NCI-H82 (cell line): ENCODE results near the gene PPM1J.

Experiments
- DNase-seq: peaks from one replicate; lab custom pipeline; 2025; lab: John Stamatoyannopoulos, UW

Gene PPM1J

DNA sequence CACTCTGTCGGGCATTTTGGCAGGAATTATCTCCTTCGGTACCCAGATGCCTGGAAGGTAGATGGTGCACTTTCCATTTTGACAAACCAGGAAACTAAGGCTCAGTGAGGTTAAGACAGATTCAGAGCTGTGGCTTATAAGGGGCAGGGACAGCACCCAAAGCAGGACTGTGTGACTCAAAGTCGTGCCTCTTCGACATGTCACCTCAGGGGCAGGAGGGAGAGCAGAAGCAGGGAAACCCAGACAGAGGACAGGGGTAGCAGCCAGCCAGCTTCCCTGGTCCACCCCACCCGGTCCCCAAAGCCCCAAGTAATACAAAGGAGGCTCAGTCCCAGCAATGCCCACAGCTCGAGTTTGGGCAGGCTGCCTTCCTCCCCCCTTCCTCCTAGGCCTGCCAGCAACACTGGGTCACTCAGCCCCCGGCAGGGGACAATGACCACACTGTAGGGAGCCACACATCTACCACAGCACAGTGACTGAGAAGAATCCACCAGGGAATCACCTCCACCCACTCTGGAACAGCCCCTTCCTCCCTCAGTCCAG lies 10.7 kb downstream of the PPM1J start:
- DNase-seq, result no peak

- DNase-seq, result no peak
Observed at GRCh38 chr1:112703706-112704105, 11.4 kb downstream of the PPM1J start.

DNA sequence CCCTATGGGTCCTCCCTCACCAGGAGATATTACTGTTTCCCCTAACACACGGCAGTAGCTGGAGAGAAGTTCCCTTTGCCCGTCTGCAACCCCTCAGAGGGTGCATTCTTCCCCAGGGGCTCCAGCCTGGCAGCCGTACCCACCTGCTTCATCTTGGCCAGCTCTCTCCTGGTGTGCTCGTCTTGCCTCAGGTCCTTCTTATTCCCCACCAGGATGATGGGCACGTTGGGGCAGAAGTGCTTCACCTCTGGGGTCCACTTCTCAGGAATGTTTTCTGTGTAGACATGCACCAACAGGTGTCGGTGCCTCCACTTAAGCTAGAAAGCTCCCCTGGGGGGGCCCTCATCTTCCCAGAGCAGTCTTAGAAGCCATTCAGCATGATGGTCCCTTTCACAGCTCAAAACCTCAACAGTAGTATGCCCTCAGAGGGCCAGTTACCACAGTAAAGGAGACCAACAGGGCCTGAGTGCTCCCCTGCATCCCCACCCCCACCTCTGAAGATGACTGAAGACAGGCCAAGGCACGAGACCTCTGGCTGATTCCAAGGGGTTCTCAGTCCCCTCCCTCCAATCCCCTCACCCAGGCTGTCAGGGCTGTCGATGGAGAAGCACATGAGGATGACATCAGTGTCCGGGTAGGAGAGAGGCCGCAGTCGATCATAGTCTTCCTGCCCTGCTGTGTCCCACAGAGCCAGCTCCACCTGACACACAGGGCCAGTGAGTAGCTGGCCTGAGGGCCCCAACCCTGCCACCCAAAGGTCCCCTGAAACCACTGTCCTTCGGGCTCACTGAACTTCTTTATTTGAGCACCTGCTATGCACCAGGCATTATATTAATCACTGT lies 12.5 kb downstream of the PPM1J start:
- no peak for DNase-seq

- DNase-seq, result no peak
Observed at GRCh38 chr1:112702067-112702395, 13.1 kb downstream of the PPM1J start.

DNA sequence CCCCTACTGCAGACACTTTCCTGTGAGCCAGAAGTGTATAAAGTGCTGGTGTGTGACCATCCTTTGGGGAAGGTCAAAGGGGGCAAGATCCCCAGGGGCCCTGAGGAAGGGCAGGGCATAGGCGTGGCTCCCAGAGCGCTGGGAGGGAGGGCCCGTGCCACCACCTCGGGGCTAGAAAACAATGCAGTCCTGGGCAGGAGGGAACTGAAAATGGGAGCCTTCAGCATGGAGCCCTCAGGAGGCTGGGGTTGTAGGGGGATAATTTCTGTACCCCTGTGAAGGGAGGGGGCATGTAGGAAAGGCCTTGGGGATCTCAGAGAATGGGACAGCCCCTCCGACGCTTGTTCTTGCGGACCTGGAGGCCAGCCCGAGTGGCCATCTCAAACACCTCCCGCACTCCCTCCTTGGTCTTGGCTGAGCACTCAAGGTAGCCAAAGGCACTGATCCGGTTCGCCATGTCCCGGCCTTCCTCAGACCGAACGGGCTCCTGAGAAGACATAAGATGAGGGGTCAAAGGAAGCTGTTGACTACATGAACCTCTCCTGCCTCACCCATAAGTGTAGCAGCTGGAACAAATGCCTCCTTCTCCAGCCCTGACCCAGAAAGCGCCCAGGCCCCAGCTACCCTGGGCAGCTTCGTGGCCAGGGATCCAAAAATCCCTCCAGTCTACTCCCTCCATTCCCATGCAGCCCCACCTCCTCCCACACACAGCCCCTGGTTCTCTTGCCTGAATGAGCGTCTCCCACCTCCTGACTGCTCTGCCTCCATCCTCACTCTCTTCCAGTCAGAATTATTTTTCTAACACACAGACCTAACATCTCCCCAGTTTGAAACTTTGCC lies 13.7 kb downstream of the PPM1J start:
- no peak for DNase-seq

DNA sequence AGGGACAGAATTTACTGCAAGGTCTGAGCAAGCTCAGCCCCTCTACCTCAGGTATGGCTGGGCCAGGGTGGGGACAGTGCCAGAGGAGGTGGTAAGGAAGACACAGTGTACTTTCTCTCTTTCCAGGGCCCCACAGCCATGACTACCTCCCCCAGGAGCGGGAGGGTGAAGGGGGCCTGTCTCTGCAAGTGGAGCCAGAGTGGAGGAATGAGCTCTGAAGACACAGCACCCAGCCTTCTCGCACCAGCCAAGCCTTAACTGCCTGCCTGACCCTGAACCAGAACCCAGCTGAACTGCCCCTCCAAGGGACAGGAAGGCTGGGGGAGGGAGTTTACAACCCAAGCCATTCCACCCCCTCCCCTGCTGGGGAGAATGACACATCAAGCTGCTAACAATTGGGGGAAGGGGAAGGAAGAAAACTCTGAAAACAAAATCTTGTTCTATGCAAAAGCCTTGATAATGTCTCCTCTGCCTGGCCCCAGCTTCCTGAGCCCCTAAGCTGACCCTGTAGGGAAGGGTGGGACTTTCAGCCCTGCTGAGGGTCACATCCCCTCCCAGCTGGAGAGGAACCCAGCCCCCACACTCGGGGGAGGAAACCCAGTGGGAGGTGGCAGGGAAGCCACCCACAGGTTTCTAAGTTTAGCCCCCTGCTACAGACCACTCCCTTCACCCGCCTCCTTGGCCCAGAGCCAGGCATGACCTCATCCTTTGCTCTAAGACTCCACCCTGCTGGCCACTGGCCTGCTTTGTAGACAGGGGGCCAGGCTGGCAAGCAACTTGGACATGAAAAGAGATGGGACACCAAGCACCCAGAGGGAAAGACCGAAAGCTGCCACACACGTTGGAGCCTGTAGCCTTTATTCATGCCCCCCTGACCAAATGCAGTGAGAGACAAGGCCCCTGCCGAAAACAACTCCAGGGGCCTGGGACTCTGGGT lies 14.6 kb downstream of the PPM1J start:
- DNase-seq, result peak; percentile 94

DNA sequence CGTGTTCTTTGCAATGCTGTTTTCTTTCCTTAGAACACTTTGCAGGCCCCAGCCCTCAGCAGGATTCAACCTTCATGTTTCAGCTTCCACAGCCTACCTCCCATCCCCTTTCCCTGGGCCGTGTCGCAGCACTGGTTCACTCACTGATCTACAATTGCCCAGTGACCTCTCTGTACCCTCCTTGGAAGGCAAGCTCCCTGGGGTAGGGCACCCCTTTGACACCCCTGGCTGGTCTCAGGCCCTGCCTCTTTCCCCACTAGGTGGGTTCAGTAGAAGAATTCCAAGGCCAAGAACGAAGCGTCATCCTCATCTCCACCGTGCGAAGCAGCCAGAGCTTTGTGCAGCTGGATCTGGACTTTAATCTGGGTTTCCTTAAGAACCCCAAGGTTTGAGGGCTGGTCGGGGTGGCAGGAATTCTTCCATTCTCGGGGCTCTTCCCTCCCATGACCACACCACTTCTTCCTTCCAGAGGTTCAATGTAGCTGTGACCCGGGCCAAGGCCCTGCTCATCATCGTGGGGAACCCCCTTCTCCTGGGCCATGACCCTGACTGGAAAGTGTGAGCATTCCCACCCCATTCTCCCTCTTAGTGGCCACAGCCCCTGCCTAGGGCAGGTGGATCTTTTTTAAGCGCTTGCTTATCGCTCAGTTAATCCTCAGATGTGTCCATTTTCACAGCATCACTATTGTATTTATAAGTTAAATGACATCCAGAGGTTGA lies 15.5 kb downstream of the PPM1J start:
- no peak for DNase-seq

DNA sequence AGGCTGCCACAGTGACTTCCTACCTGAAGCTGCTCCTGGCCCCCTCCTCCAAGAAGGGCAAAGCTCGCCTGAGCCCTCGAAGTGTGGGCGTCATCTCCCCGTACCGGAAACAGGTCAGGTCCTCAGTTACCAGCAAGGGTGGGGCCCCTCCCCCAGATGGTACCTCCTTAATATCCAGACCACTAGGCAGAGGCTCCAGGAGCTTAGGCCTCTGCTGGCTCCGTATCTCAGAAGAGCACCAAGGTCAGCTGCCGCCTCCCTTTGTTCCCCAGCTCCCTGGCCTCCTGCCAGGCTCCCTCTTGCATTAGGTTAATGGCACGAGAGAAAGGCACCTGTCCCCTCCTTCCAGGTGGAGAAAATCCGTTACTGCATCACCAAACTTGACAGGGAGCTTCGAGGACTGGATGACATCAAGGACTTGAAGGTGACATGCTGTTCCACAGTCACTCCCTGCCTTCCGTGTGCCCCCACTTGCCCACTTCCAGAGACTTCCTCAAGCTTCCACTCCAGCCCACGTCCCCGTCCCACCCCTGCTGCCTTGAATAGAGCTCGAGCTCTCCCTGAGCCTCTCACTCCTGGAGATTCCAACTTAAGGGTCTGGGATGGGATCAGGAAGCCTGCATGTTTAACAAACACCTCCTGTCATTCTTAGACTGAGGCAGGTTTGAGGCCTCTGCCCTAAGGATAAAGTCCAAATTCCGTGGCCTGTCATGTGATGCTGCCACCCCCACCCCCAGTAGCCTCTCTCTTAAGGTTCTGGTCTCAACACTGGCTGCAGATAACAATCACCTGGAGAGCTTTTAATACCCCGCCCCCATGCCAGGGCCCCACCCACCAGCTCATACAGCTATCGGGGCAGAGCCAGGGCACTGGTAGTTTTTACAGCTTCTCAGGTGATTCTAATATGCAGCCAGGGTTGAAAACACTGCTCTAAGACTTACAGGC lies 16.5 kb downstream of the PPM1J start:
- DNase-seq, result peak; percentile 46

GRCh38 chr1:112697781-112698201 lies 17.3 kb downstream of the PPM1J start:
- DNase-seq, result no peak

GRCh38 chr1:112696578-112697314 lies 18.4 kb downstream of the PPM1J start:
- DNase-seq, result no peak

GRCh38 chr1:112695276-112695675 lies 19.9 kb downstream of the PPM1J start:
- no peak for DNase-seq

DNA sequence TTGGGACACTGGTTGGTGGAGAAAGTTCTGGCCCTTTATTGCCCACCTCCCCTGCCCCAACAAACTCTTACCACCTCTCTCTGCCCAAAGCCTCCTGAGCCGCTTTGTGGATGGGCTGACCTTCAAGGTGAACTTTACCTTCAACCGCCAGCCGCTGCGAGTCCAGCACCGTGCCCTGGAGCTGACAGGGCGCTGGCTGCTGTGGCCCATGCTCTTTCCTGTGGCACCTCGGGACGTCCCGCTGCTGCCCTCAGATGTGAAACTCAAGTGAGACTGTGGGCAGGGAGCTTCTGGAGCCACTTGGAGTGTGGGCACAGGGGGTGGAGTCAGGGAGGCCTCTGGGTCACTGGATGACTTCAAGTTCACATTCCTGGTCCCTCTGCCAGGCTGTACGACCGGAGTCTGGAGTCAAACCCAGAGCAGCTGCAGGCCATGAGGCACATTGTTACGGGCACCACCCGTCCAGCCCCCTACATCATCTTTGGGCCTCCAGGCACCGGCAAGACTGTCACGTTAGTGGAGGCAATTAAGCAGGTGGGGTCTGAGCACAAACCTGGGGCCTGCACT lies 20.7 kb downstream of the PPM1J start:
- DNase-seq, result no peak

- no peak for DNase-seq
Observed at GRCh38 chr1:112693821-112694220, 21.3 kb downstream of the PPM1J start.

GRCh38 chr1:112692681-112693080 lies 22.5 kb downstream of the PPM1J start:
- DNase-seq, result no peak

GRCh38 chr1:112689842-112690237 lies 25.3 kb downstream of the PPM1J start:
- DNase-seq, result no peak

- no peak for DNase-seq
Observed at GRCh38 chr1:112689196-112689841, 25.8 kb downstream of the PPM1J start.

GRCh38 chr1:112688781-112689193 lies 26.3 kb downstream of the PPM1J start:
- no peak for DNase-seq

DNA sequence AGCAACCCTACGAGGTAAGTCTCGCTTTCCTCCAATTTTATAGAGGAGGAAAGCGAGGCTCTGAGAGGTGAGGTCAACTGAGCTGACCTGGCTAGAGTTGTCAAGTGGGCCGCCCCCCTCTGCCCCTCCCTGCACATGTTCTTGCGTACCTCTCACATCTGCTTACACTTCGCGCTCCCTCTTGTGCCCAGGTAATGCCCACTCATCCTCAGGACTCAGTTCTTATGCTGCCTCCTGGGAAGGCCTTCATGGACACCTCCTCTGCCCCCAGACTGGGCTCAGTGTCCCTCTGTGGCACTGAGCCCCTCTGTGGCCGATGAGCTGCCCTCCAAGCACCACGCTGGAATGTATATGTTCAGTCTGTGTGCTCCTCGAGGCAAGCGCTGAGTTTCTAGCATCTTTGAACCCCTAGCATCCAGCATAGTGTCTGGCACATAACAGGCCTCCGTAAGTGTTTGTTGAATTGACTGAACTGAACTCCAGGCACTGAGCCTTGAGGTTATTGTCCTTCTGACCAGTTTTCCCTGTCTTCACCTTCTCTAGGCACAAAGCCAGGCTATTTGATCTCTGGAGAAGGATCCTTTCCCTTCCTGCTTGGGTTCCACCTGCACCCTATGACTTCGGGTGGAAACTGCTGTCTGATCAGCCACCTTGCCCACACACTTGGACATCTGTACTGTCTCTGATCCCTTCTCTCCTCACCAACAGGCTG lies 27.2 kb downstream of the PPM1J start:
- no peak for DNase-seq
